Measurements from ENCODE around the gene CGB8.

DNA sequence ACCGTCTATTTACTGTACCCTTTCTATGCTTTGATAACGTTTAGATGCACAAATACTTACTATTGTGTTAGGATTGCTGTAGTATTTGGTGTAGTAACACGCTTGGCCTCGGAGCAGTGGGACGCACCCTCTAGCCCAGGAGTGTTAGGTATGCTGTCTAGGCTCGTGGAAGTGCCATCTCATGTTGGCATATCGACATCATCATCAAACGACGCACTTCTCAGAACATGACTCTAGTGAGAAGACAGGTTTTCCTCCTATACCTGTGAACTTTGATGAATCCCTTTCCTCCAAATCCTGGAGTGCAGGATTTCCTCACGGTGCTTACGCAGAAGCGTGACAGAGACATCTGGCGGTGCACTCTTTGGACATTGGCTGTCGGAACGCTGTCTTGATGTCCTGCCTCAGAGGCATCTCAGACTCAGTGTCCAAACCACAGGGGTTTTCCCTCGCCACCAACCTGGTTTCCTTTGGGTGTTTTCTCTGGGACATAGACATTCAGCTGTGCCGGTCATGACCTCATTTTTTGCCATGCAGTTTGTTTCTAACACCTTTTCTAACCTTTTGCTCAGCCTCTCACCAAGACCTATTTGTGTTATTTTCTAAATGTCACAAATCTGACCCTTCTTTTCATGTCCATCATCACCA is 42.6 kb upstream of the CGB8 start:
- TF ChIP-seq, protein P1, sequence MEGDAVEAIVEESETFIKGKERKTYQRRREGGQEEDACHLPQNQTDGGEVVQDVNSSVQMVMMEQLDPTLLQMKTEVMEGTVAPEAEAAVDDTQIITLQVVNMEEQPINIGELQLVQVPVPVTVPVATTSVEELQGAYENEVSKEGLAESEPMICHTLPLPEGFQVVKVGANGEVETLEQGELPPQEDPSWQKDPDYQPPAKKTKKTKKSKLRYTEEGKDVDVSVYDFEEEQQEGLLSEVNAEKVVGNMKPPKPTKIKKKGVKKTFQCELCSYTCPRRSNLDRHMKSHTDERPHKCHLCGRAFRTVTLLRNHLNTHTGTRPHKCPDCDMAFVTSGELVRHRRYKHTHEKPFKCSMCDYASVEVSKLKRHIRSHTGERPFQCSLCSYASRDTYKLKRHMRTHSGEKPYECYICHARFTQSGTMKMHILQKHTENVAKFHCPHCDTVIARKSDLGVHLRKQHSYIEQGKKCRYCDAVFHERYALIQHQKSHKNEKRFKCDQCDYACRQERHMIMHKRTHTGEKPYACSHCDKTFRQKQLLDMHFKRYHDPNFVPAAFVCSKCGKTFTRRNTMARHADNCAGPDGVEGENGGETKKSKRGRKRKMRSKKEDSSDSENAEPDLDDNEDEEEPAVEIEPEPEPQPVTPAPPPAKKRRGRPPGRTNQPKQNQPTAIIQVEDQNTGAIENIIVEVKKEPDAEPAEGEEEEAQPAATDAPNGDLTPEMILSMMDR (IDR thresholded peaks at IDR 0.05; ENCODE audit: insufficient read depth, low read depth, low read length), result no peak
- no peak for TF ChIP-seq EZH2 (IDR thresholded peaks at IDR 0.05; ENCODE audit: insufficient read depth, low read length)
